OCI-LY1 (cell line): ENCODE results near the gene SDK1.

ENCODE experiments used
- EZH2 ChIP-seq: fragments of 200-600 bp; sonication (generic), shearing (Covaris generic); IDR thresholded peaks from 2 replicates; pipeline ENCODE4 v1.8.0; 2017; ENCODE audit warnings: borderline replicate concordance, mixed run types, mild to moderate bottlenecking, antibody characterized with exemption, low read length, moderate library complexity, mixed read lengths
- TF ChIP-seq, protein P1 (sequence below): fragments of 200-600 bp; sonication (generic), shearing (Covaris generic); IDR thresholded peaks from 2 replicates; pipeline ENCODE4 v1.5.1; 2017; ENCODE audit warnings: mild to moderate bottlenecking, antibody characterized with exemption, low read length, moderate library complexity, mixed read lengths

DNA sequence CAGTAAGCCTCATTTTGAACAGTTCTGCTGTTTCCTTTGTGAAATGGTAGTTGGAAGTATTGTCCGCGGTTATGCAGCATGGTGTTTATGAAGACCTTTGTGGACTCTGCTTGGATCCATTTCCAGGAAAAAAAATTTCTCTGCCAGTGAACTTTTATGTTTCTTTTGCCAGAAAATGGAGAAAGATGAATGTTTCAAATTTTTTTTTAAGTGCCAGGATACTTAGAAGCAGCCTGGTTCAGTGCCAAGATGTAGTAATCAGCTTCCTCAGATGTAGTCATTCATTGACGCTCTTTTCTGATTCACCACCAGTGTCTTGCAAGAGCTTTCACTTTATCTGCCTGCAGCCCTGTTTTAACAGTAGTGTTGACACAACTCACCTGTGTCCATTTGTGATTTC lies 258.2 kb downstream of the SDK1 start:
- no peak for TF ChIP-seq EZH2
- TF ChIP-seq, protein P1, sequence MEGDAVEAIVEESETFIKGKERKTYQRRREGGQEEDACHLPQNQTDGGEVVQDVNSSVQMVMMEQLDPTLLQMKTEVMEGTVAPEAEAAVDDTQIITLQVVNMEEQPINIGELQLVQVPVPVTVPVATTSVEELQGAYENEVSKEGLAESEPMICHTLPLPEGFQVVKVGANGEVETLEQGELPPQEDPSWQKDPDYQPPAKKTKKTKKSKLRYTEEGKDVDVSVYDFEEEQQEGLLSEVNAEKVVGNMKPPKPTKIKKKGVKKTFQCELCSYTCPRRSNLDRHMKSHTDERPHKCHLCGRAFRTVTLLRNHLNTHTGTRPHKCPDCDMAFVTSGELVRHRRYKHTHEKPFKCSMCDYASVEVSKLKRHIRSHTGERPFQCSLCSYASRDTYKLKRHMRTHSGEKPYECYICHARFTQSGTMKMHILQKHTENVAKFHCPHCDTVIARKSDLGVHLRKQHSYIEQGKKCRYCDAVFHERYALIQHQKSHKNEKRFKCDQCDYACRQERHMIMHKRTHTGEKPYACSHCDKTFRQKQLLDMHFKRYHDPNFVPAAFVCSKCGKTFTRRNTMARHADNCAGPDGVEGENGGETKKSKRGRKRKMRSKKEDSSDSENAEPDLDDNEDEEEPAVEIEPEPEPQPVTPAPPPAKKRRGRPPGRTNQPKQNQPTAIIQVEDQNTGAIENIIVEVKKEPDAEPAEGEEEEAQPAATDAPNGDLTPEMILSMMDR = no peak
